GM12873 (cell line): Measurements from ENCODE around the gene ANKS1B.

ENCODE experiments used
- TF ChIP-seq, protein P1 (sequence below): IDR thresholded peaks from 2 replicates; pipeline ENCODE4 v1.5.1; 2012; ENCODE audit warnings: low read depth, mild to moderate bottlenecking, moderate library complexity, low read length, control low read depth; ENCODE audit not compliant: insufficient read depth; ENCODE audit errors: missing control alignments

Gene ANKS1B

GRCh38 chr12:99861731-99862130, 123.0 kb downstream of the ANKS1B start:
- TF ChIP-seq, protein P1, sequence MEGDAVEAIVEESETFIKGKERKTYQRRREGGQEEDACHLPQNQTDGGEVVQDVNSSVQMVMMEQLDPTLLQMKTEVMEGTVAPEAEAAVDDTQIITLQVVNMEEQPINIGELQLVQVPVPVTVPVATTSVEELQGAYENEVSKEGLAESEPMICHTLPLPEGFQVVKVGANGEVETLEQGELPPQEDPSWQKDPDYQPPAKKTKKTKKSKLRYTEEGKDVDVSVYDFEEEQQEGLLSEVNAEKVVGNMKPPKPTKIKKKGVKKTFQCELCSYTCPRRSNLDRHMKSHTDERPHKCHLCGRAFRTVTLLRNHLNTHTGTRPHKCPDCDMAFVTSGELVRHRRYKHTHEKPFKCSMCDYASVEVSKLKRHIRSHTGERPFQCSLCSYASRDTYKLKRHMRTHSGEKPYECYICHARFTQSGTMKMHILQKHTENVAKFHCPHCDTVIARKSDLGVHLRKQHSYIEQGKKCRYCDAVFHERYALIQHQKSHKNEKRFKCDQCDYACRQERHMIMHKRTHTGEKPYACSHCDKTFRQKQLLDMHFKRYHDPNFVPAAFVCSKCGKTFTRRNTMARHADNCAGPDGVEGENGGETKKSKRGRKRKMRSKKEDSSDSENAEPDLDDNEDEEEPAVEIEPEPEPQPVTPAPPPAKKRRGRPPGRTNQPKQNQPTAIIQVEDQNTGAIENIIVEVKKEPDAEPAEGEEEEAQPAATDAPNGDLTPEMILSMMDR: no peak

DNA sequence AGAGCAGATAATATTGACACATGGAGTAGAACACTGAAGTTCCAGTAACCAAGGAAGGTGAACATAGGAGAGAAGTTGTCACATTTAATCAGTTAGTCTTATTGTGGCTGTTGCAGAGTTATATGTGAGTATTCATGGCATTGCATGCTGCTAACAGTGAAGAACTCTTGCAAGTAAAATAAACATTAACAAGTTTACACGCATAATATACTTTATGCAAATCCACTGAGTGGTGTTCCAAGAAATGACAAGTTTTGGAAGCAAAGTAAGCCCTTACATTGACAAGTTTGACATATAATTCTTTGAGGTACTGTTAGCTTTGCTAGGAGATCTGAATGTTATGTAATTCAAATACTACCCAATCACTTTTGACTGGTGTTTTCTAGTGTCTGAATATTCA, 125.6 kb downstream of the ANKS1B start:
- TF ChIP-seq, protein P1: no peak

DNA sequence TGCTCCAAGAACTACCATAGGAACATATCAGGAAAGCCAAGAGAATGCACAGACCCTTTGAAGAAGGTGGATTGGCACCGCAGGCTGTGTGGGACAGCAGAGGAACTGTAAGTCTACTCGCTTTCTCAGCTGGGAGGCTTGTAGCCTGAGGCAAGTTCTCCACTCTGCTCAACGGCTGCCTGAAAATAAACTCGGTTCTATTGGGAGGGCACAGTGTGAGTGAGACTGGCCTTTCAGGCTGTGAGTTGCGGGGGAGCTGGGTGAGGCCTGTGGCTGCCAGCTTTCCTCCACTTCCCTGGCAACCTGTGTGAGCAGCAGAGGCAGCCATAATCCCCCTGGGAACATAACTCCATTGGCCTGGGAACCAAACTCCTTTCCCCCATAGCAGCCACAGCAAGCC, 132.1 kb downstream of the ANKS1B start:
- TF ChIP-seq, protein P1: no peak

DNA sequence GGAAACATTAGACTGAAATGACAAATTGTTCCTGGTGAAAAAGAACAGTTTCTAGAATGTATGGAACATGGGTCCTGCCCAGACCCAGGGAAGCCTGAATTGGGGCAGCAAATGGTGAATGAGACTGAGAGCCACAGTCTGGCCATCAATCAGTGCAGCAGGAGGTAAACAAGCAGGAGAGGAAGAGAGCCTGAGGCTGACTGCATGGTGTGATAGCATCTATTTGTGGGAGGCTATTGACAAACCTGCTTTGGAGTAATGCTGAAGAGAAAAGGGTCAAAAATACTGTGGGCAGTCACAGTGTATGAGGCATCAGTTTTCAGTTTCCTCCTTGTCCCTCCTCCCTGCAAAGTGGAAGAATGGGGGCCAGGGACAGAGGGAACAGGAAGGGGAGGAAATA, 136.8 kb downstream of the ANKS1B start:
- TF ChIP-seq, protein P1: no peak

DNA sequence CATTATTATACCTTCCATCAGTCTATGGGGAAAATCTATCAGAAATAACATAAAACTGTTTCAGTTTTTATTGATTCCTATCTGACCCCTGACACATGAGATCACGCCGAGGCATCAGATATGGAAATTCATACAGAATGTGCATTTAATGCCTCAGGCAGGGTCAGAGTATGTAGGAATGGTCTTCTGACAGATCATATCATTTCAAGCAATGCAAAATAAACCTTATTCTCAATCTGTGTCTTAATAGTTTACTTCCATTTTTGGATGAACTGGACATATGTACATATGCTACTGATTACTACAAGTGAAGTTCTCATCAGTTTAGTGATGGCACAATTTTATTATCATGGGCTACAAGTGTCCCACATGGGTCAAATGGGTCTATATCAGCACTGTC, 150.0 kb downstream of the ANKS1B start:
- TF ChIP-seq, protein P1: no peak

- TF ChIP-seq, protein P1: no peak
Observed at GRCh38 chr12:99833397-99833796, 151.3 kb downstream of the ANKS1B start.

DNA sequence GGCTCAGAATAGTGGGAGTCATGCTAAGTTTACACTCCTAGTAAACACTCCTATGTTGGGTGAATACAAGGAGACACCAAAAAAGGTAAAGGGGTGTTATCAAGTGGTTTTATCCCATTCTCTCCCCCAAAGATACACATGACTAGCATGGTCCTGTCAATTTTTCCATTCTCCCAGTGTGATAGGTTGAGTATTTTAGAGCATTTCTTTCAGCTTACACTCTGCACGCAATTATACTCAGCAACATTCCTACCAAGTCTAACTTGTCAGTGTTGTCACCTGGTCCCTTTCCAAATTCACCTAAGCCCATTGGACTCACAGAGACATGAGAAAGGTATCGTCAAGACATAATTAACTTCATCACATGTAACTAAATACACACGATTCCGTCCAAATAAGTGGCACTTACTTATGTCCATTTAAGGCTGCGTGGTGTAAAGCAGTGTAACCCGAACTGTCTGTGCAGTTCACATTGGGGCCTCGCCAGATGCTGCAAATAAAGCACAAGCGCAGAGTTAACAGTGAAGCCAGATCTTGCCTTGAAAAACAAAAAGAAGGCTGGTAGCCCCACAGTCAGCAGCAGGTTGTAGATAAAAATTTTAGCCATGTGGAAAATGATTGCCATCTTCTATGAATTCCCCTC, 159.7 kb downstream of the ANKS1B start:
- TF ChIP-seq, protein P1: no peak
